T47D (cell line): ENCODE measurements around the gene LRP8.

Experiments used
- DNase-seq, 2 experiments: peaks; one replicate each; pipeline versions ENCODE4 v3.0.0 to v3.0.0-alpha.2; 2011 to 2012; ENCODE audit warnings: low read depth in 1 of 2, low spot score in 1 of 2
- JUND ChIP-seq: IDR thresholded peaks from 2 replicates; pipeline ENCODE4 v1.6.1; 2012; ENCODE audit warnings: low read depth
- in situ Hi-C: cut with HindIII; loops from 2 replicates; pipeline ENCODE4 v1.10.0; 2016; ENCODE audit warnings: low sequenced_read_pairs, low pct_unique_long_range_greater_than_20kb

The LRP8 gene

GRCh38 chr1:53313556-53313955, 14.3 kb downstream of the LRP8 start:
- in situ Hi-C loops: no loop called here
- TF ChIP-seq JUND: no peak
- no peak for DNase-seq

- in situ Hi-C loops: no loop called here
- TF ChIP-seq JUND: no peak
- no peak for DNase-seq
These were observed 16.1 kb downstream of the LRP8 start for GRCh38 chr1:53311702-53312305.

GRCh38 chr1:53310847-53311681, 16.8 kb downstream of the LRP8 start:
- DNase-seq: no peak
- no peak for TF ChIP-seq JUND
- in situ Hi-C loops: no loop called here

GRCh38 chr1:53309802-53310201, 18.1 kb downstream of the LRP8 start:
- TF ChIP-seq JUND: no peak
- in situ Hi-C loops: no loop called here
- no peak for DNase-seq

- in situ Hi-C loops: no loop called here
- TF ChIP-seq JUND: no peak
- DNase-seq: no peak
These were observed 19.4 kb downstream of the LRP8 start for GRCh38 chr1:53308506-53308905.

- TF ChIP-seq JUND: no peak
These were observed 20.8 kb downstream of the LRP8 start for GRCh38 chr1:53307037-53307436.

GRCh38 chr1:53306168-53306567, 21.7 kb downstream of the LRP8 start:
- in situ Hi-C loops: no loop called here
- no peak for DNase-seq
- no peak for TF ChIP-seq JUND

More at GRCh38 chr1:53307037-53307436, 20.8 kb downstream of the LRP8 start:
- DNase-seq: no peak
- in situ Hi-C loops: no loop called here

GRCh38 chr1:53305650-53306049, 22.2 kb downstream of the LRP8 start:
- TF ChIP-seq JUND: no peak
- in situ Hi-C loops: no loop called here
- DNase-seq: no peak

- no peak for TF ChIP-seq JUND
- DNase-seq: no peak
- in situ Hi-C loops: no loop called here
These were observed 23.3 kb downstream of the LRP8 start for GRCh38 chr1:53304527-53304926.

GRCh38 chr1:53303726-53304515, 23.9 kb downstream of the LRP8 start:
- in situ Hi-C loops: no loop called here
- TF ChIP-seq JUND: no peak
- DNase-seq: no peak

GRCh38 chr1:53303243-53303642, 24.6 kb downstream of the LRP8 start:
- TF ChIP-seq JUND: no peak
- in situ Hi-C loops: no loop called here
- DNase-seq: no peak

- in situ Hi-C loops: no loop called here
- TF ChIP-seq JUND: no peak
- DNase-seq: no peak
These were observed 28.6 kb downstream of the LRP8 start for GRCh38 chr1:53299233-53299632.

GRCh38 chr1:53298045-53298637, 29.7 kb downstream of the LRP8 start:
- no peak for DNase-seq
- no peak for TF ChIP-seq JUND
- in situ Hi-C loops: no loop called here
